H1 (cell line): ENCODE results near the gene PLEKHA5. TPM values are rescaled to one million over a fixed set of nuclear protein-coding genes. Genes with fewer than 3 reads are reported as not detected.

Source experiments
- BCL11A ChIP-seq, 2 experiments: IDR thresholded peaks; one replicate each; pipeline ENCODE4 v1.6.1; 2011; ENCODE audit warnings: low read depth in 2 of 2, low read length in 2 of 2, mild to moderate bottlenecking in 2 of 2
- CTCF ChIP-seq, 3 experiments: IDR thresholded peaks; 1 replicate in 2 of 3; 2 replicates in 1 of 3; pipeline versions ENCODE4 v1.5.1 to v1.6.1; 2011; ENCODE audit warnings: low read length in 3 of 3, mild to moderate bottlenecking in 3 of 3, inconsistent platforms in 2 of 3, low read depth in 1 of 3, moderate library complexity in 1 of 3; ENCODE audit not compliant: insufficient read depth in 1 of 3; ENCODE audit errors: control extremely low read depth in 1 of 3
- E2F6 ChIP-seq: IDR thresholded peaks from 2 replicates; pipeline ENCODE4 v1.6.1; 2012; ENCODE audit warnings: inconsistent platforms
- FOSL1 ChIP-seq: IDR thresholded peaks from 2 replicates; pipeline ENCODE4 v1.6.1; 2011; ENCODE audit warnings: mild to moderate bottlenecking, low read depth, low read length, moderate library complexity; ENCODE audit not compliant: insufficient read depth
- RFX5 ChIP-seq: IDR thresholded peaks from 2 replicates; pipeline ENCODE4 v1.6.1; 2011; ENCODE audit warnings: low read depth, low read length, improper control_type of control experiment, borderline replicate concordance
- SUZ12 ChIP-seq: fragments of 200-600 bp; sonication (generic); IDR thresholded peaks from 2 replicates; pipeline ENCODE4 v1.6.1; 2012; ENCODE audit warnings: mild to moderate bottlenecking, inconsistent platforms, low read length, moderate library complexity, mixed read lengths
- polyA plus RNA-seq, 7 experiments: library from polyadenylated mRNA; depleted of rRNA in 3 of 7; stranded (reverse) in 5 of 7; unstranded in 2 of 7; fragments of >200 nt in 5 of 7; fragments of 200-250 nt in 2 of 7; gene quantifications; 1 replicate in 5 of 7; 2 replicates in 1 of 7; 4 replicates in 1 of 7; pipeline versions ENCODE4 v1.2.1 to v1.2.3, GENCODE V29; 2011 to 2013; ENCODE audit warnings: missing spikeins in 2 of 7, mixed read lengths in 2 of 7
- total RNA-seq: library from RNA; stranded (reverse); fragmentation: NEBNext Ultra II Directional; extraction: Animal tissue kit (Norgen Biotek cat#: 25700); gene quantifications from 2 replicates; pipeline ENCODE4 v1.2.1, GENCODE V29; 2021

PLEKHA5 gene
- total and polyA plus RNA-seq, 2 of the 8 experiments (the other 6 are each of a cell fraction or from before 2014, with no cell fraction given) = 17.2 to 66.1 TPM

GRCh38 chr12:19402211-19402610 is 272.7 kb downstream of the PLEKHA5 start (continued):
- TF ChIP-seq RFX5 (no peak), FOSL1 (no peak), E2F6 (no peak), CTCF (IDR thresholded peaks at IDR 0.05; ENCODE audit: control extremely low read depth in 1 of 3, insufficient read depth in 1 of 3, low read depth in 1 of 3, low read length in 3 of 3) (no peak), BCL11A (IDR thresholded peaks at IDR 0.05; ENCODE audit: low read depth in 2 of 2, low read length in 2 of 2) (no peak), SUZ12 (no peak)
- TF ChIP-seq, all 59 proteins: peak for 0
